ENCODE measurements around the gene MAP4.

The MAP4 gene

DNA sequence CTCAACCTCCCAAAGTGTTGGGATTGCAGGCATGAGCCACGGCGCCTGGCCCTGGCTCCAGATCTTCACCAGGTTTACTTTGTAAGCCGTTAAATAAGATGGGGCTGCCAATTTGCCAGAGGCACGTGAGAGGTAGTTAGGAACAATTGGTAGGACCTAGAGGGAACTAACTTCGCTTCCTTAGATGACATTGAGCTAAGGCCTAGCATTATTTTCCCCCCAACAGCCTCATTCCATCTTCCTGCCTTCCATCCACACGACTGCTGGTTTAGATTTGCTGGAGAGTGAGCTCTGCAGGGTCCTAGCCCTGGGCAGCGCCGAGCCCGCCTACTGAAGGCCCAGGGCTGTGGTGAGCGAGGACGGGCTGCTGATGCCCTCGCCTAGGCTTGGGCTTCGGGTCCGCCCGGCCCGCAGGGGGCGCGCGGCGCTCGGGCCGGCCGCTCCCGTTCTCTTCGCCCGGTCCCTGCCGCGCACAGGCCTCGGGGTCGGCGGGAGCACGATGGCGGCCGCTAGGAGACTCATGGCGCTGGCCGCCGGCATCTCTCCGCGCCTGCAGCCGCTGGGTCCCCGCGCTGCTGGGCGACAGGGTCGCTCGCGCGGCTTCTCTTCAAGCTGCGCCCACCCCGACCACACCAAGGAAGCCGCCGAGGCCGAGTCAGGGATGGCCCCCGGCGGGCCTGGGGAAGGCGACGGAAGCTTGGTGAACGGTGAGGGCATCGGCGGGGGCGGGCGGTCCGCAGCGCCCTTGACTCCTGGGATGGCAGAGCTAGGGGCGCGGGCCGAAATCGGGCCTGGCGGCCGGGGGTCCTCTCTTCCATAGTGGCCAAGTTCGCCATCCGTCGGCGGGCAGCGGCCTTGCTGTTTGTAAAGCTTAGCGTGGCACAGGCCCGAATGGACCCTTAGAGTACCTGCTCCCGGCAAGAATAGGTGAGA is 191.4 kb downstream of the MAP4 start:
- DNase-seq = peak; percentile 44

DNA sequence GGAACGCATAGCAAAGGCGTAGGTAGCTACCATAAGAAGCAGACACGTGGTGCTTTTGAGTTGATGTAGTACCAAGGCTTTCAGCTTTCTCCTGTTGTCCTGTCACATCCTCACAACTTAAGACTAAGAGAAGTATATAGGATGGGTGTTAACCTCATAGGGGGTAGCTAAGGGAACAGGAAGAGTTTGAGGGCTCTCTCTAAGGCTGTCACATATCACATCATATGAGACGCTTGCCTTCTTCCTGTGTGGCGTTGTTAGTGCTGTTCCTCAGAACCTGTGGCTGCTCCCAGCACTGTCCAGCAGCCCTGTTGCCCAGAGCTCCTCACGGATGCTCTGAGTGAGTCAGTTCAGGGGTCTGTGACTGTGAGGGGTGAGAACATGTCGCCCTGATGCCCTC is 198.6 kb downstream of the MAP4 start:
- DNase-seq = no peak

- no peak for DNase-seq
Measured at GRCh38 chr3:47813551-47814177, 202.6 kb downstream of the MAP4 start.

- DNase-seq = no peak
Measured at GRCh38 chr3:47804577-47804976, 211.6 kb downstream of the MAP4 start.

DNA sequence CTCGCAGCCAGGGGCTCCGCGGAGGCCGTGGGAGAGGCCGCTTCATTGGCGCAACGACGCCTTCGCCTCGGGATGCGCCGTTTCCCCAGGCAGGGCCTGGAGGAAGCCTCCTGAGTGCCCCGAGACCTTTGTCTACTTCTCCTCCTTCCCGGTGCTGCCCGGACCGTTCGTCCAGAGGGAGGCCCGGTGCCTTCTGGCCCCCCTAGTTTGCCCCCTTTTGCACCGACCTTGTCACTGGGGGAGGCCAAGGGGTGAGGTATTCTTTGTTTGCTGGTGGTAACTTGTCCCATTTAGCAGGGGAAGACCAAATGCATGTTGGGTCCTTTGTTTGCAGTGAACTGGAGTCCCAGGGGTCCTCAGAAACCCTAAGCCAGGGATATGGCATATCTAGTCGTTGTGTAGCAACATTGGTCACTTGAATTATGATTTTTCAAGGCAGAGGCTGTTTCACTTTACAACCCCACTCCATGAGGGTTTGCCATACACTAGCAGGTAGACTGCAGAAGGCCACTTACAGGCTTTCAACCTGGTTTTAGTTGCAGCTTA is 212.7 kb downstream of the MAP4 start:
- no peak for DNase-seq

DNA sequence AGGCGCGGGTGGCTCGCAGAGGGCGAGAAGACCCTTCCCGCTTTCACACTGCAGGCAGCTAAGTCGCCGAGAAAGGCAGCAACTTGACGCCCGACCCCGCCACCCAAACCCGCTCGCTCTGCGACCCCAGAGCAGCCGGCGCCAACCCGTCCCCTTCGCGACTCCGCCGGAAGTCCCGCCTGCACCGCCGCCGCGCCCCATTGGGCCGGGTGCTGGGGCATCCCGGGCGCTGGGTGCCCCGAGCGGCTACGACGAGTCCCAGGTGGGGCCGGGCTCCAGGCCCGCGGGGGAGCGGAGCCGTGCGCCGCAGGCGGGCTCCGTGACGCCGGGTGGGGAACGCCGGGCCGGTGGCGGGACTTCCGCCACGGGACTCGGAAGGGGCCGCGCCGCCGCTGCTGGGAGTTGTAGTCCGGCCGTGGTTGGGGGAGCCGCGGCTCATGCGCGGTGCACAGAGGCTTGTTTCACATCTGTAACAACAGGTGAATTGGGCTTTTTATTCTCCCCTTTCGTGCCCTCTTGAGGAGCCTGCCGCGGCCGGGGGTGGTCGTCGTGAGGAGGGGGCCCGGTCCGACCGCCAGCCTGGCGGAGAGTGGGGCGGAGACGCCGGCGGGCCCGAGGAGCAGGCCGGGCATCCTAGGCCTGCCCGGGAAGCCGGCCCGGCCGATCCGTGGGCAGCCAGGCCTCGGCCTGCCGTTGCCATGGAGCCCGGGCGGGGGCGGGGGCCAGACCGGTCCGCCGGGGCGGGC is 213.3 kb downstream of the MAP4 start, which contains the start of gene DHX30:
Gene DHX30, plus strand, starts transcription at position 405 of the 746 bp plus-strand sequence. CDS start 7,546 bp downstream, outside the sequence.
- DNase-seq = peak; percentile 71
